Breast epithelium (tissue), 3 donors: ENCODE results near the gene PAPSS1.
"Not testable (repeated sequence)": the region's sequence is repeated elsewhere in the genome, so short reads cannot be mapped to it uniquely, and the experiment has no call there.

Experiments used
- CTCF ChIP-seq, 3 donors: fragments of 450-650 bp; IDR thresholded peaks; one replicate each; pipeline ENCODE4 v1.5.1; 2016 to 2017; ENCODE audit warnings: antibody characterized with exemption in 3 of 3, mild to moderate bottlenecking in 3 of 3, moderate library complexity in 3 of 3
- POLR2AphosphoS5 ChIP-seq, 3 donors: sonication (generic); formaldehyde crosslinking; IDR thresholded peaks; one replicate each; pipeline ENCODE4 v1.6.1; 2017; ENCODE audit warnings: antibody characterized with exemption in 3 of 3

- not testable (repeated sequence) for TF ChIP-seq CTCF, POLR2AphosphoS5 (IDR thresholded peaks at IDR 0.05)
Measured at GRCh38 chr4:107726131-107726925, 6.3 kb upstream of the PAPSS1 start.
